GM21381 (cell line): Measurements from ENCODE around the gene TLR6.

ENCODE experiments used
- ATAC-seq: cut with Tn5 transposase; IDR thresholded peaks from one replicate; pipeline ENCODE4 v1.9.1; 2021; ENCODE audit warnings: mild to moderate bottlenecking, moderate library complexity; ENCODE audit not compliant: unreplicated experiment

The TLR6 gene

DNA sequence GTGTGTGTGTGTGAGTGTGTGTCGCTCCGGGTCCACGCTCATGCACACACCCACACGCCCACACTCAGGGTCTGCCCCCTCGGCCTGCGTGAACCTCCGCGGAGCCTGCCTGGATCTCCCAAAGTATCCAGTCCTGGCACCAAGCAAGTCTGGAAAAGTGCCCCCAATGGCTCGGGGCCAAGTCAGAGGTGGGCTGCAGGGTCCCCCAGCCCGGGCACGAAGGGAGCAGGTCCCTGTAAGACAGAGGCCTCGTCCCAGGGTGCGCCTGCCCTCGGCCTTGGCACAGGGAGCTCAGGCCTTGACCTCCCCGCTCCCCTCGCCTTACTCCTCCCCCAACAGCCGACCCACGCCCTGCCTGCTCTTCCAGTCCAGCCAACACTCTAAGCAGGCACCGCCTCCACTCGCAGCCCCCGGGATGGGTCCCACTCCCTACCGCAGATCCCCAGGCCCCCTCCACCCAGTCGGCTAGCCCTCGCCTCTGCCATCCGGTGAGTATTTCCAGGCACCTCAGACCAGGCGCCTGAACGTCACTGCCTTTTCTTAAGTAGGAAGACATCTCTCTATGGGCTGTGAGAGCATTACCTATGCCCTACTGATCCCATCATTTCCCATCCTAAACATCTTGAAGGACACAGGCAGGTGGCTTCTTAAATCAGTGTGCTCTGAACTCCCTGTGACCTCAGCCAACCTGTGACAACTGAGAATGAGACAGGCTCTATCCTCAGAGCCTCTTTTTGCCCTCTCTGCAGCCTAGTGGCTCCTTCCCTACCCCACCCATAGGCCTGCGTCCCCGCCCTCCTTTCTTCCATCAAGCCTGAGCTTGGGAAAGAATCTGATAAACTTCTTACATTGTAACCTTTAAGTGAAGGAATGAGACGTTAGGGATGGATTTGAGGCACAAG lies 11.7 kb upstream of the TLR6 start:
- no peak for ATAC-seq

DNA sequence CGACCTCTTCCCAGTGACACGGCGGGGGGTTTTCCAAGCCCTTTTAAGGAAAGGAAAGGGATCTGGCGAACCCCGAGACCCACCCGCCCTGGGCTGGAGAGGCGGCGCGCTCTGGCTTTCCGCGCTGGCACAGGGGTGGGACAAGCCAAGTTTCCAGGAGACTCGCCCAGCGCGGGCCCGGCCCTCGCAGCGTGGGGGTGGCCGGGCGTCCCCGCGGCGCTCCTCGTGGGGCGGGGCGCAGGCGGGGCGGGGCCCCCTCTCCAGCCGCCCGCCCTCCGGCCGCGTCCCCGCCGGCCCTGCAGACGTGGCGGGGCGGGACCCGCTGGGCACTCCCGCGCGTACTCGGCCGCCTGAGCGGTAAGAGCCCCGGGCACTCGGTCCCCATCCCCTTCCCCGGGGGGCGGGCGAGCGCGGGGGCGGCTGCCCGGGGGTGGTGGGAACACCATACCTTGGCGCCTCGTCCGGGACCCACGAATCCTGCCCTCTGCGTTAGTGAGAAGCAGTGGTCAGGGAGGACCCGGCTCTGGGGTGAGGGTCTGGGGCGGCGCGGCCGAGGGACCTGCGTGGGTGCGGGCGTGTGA lies 11.0 kb upstream of the TLR6 start, which contains the start of gene FAM114A1:
Gene FAM114A1 (plus strand): TSS at position 329 of the 581 bp plus-strand sequence. CDS start 10,273 bp downstream, outside the sequence.
- ATAC-seq = peak; percentile 84

DNA sequence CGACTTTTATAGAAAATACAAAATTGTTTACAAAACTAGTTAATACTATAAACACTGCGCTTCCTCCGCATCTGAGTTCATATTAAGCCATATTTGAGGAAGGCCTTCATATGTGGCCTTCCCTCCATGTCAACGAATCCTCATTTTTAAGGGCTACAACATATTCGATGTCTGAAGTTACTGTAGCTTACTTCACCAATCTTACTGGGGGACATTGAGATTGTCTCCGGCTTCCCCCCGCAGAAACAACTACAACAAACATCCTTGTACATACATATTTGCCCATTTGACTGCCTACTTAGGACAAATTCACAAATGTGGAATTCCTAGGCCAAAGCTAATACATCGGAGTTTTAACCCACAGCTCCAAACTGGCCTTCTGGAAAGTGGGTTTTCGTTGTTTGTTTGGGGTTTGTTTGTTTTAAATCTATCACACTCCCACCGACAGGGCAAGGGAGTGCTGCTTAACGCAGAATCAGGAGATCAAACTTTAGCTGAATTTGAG lies 10.4 kb upstream of the TLR6 start:
- no peak for ATAC-seq

DNA sequence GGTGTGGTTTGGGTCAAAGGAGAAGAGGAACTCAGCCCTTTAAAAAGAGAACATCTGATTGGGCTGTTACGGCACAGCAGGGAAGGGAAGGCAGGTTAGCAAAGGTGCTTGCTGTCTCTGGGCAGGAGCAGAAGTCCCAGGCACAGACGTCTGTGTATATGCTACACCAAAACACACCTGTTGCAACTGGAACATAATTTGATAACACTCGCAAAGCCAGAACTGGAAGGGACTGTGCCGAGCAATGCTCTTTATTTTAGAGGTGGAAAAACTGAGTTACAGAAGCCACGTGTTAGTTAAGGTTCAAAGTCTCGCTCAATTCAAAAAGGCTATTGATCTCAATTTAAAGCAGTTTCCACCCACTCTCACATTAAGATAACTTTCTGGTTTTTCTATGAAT lies 8.8 kb upstream of the TLR6 start:
- ATAC-seq = no peak

DNA sequence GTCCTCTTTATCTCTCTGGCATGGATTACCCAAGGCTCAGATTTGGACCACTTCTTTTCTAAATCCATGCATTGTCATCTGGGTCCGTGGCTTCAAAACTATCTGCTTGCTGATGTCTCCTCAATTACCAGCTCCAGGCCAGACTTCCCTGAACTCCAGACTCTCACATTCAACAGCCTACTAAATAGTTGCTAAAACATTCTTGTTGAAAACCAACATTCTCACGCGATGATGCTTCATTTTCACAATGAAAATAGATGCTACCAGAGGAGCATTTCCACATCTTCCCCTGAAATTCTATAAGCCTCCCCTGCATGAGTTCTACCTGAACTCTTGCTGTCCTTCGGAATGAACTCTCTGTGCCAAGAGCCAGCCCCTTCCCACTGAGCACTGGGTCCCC lies 5.2 kb upstream of the TLR6 start:
- no peak for ATAC-seq

DNA sequence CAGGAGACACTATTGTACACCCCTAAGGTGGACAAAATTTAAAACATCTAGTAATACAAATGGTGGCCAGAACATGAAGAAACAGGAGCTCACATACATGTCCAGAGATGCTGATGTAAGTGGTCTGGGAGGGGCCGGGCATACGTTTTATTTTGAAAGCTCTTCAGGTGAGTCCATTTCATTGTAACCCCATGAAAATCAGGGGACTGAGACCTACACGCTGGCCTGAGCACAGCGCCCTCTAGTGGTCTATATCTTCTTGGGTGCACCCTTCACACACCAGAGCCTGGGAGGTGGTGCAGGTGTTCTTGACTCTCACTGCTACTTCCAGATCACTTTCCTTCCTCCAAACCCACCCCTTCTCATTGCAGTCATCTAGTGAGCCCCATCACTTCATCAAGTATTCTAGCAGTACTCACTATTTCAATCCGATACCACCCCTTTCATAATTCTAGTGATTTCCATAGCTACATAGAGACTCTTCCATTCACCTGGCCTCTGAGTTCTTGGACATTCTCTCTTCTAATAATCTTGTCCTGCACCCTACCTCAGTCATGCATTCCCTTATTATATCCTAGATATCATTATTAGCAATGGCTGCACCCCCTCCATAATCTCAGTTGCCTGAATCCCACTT lies 4.3 kb upstream of the TLR6 start:
- ATAC-seq = peak; percentile 44

DNA sequence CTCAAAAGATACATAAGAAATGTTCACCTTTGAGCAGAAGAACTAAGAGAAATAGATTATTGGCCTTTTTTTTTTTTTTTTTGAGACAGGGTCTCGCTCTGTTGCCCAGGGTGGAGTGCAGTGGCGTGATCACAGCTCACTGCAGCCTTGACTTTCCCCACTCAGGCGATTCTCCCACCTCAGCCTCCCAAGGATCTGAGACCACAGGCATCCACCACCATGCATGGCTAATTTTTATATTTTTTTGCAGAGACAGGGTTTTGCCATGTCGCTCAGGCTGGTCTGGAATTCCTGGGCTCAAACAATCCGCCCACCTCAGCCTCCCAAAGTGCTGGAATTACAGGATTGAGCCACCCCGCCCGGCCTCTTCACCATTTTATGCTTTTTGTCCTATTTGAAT lies 2.9 kb upstream of the TLR6 start:
- ATAC-seq = no peak

DNA sequence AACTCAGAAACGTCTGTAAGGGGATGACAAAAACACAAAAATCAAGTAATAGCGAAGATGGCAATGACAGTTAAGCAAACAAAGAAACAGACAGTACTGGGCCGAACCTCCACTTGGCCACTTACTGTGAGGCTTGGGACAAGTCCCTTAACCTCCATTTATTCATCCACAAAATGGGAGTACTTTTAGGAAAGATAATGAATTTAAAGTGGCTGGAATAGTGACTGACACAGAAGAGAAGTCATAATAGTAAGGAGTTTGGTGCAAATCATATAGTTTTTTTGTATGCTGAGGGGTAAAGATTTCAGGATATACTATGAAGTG lies 1.4 kb upstream of the TLR6 start:
- ATAC-seq = no peak

DNA sequence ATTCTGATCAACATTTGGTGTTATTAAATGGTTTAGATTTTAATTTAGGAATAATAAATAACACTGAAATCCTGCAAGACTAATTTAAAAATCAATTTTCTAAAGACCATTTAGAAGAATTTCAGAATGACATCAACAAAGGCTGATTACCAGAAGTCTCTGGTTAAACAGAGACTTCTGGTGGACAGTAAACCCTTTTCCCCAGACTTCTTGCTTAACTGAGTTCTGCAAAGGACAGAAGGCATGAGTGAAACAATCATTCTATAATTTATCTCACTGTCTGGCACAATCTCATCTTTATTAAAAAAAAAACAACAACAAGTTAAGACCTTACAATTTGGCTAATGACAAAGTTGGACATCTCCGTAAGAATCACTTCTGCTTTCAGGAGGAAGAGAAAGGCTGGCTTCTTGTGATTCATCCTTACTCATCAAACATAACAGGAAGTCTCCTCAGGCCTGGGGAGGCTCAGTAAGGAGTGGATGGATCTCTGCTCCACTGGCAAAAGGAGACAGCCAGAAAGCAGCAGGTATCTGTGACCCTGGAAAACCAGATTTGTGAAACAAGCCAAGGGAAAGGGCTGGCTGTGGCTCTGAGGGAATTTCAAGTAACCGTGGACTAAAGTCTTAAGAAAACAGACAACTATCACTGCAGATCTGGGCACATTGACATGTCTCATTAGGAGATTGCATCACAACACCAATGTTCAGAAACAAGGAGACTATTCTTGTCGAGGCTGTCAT lies 908 bp upstream of the TLR6 start:
- peak; percentile 54 for ATAC-seq

DNA sequence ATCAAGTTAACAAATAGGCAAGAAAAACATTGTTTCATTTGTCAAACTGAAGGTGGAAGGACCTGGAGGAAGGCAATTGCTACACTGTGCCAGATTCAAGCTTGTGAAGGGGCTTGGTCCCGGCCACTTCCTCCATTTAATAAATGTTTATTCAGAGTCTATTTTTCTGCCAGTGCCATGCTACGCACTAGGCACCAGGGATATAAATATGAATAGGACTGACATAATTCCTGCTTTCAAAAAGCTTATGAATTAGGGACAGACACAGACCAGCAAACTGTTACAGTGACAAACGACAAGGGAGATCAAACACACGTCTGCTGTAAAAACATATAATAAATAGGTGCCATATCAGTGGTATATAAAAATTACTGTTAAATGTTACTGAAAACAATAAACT lies 571 bp downstream of the TLR6 start:
- peak; percentile 26 for ATAC-seq

DNA sequence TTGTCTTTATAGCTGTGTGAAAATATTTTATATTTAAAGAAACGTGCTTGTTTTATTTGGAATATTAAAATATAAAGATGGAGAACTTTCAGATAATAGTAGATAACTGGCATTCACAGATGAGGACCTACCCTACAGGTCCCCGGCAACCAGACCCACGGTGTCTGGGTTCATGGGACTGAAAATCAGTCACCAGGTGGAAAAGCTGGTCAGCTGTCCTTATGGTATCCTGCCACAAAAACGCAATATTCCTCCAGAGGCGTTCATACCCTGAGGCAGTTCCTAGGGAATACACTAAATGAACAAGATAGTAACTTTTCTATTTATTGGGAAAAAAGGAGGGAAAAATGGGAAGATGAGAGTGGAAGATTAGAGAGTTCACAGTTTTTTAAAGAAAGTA lies 1.2 kb downstream of the TLR6 start:
- no peak for ATAC-seq

DNA sequence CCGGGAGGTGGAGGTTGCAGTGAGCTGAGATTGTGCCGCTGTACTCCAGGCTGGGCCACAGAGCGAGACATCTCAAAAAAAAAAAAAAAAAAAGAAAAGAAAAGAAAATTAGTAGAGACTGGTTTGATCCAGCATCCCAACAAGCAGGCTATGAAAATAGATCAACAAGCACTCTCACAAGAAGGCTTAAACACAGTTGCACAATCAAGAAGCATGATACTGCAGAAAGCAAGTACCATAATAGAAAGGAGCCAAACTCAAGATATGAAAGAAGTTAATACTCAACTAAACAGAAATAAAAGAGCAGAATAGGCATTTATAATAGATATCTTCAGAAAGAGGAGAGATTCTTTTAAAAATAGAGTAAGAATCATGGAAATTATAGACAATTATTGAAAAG lies 10.6 kb downstream of the TLR6 start:
- ATAC-seq = no peak

DNA sequence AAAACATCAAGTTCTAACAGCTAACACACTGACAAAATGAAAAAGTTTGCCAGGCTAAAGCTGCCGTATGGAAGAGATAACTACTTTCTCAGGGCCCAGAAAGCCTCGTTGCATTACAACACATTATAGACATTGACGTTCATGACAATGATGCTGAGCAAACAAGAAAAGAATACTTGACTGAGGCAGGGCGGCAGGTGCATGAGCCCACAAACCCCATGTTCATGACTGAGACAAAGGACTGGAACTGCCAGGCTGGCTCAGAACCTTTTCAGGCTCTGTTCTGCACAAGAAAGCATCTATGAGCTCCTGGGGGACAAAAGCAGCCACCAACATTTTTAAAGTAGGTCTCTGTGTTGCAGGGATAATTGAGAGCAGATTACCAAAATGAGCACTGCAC lies 13.6 kb downstream of the TLR6 start:
- no peak for ATAC-seq

DNA sequence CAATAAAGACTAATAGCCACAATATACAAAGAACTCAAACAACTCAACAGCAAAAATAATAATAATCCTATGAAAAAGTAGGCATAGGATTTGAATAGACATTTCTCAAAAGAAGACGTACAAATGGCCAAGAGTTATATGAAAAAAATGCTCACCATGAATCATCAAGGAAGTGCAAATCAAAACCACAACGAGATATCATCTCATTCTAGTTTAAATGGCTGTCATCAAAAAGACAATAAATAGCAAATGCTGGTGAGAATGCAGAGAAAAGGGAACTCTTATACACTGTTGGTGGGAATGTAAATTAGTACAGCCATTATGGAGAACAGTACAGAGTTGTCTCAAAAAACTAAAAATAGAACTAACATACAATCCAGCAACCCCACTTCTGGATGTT lies 18.8 kb downstream of the TLR6 start:
- ATAC-seq = no peak

DNA sequence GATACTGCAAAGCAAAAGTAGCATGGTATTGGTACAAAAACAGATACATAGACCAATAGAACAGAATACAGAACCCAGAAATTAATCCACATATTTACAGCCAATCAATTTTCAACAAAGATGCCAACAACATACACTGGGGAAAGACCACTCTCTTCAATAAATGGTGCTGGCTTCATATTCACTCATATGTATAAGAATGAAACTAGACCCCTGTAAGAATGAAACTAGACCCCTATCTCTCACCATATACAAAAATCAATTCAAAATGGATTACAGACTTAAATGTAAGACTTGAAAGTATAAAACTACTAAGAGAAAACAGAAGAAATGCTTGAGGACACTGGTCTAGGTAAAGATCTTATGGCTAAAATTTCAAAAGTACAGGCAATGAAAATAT lies 19.3 kb downstream of the TLR6 start:
- ATAC-seq = no peak

DNA sequence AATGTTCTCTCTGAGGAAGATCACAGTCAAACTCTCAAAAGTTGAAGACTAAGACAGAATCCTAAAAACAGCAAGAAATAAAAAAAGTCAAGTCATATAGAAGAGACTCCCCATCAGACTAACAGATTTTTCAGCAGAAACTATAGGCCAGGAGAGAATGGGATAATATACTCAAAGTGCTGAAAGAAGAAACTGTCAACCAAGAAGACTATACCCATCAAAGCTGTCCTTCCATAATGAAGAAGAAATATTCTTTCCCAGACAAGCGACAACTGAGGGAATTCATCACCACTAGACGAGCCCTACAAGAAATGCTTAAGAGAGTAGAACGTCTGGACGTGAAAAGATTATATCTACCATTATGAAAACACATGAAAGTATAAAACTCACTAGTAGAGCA lies 22.0 kb downstream of the TLR6 start:
- ATAC-seq = no peak

DNA sequence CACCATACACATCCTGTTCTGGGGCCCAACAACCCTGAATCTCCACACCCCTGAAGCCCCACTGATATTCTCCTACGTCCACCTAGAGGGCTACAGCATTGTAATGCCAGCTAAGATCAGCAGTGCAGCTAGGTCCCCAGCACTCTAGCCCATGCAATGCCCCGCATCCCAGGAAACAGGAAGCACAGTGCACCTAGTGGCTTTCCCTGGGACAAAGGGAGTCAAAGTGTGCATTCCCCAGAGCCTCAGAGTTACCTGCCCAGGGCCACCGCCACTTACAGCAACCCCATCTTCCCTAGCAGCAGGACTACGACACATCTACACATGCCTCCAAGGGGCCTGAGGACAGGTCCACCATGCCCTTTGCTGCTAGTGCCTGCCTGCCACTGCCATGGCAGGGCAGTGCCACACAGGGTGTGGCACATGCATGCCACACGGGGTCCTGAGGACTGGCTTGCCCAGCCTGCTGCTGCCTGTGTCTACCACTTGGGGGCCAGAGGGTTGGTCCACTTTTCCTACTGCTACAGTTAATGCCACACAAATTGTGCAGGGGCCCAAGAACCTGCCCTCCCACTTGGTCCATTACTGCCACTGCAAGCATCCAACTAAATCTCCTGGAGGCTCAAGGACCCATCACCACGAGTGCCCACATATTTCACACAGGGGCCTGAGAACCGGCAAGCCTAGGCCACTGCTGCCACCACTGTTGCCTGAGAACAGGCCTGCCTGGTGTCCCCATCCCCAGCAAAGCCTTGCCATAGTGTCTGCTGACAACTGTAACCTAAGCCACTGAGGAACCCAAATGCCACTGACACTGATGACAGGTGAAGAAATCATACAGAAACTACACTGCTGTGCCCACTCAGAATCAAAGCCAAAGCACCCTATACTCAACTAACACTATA lies 23.7 kb downstream of the TLR6 start:
- no peak for ATAC-seq

DNA sequence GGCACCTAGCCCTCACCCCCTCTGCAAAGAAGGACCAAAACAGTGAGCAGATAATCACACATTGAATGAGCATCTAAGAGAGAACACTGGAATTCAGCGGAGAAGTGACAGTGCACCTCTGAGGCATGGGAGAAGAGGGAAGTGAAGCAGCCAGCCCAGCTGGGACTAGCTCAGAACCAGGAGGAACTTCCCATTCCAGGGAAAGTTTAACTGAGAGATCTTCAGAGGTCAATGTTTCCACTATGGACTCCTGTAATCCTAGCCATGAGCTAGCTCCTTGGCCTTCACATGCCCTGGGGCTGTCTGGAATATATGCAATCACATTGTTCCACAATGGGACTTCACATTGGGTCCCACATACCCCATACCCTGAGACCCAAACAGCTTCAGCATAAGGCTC lies 24.4 kb downstream of the TLR6 start:
- no peak for ATAC-seq

DNA sequence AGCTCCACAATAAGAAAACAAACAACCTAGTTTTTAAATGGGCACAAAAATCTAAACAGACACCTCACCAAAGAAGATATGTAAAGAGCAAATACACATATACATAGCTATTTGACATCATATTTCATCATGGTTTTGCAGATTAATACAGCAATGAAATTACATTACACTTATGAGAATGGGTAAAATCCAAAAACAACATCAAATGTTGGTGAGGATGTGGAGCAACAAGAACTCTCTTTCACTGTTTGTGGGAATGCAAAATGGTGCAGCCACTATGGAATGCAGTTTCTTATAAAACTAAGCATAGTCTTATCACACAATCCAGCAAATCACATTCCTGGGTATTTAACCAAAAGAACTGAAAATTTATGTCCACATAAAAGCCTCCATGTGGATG lies 25.0 kb downstream of the TLR6 start:
- no peak for ATAC-seq

DNA sequence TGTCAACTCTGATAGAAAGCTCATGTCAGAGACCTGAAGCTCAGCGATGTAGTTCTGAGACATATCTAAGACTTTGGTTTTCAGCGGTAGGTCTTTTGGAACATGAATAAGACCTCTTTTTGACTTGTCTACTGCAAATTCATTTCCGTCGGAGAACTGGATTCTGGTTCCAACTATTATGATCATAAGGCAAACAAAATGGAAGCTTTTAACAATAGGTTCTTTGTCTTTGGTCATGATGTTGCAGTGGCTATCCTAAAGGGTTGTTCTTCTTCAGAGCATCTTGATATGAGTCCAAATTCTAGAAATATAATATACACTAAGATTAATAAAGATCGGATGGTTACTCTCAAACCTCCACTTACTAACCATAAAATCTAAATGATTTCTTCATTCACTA lies 27.4 kb downstream of the TLR6 start:
- ATAC-seq = no peak
